Erythroblast (primary cell): ENCODE measurements around the gene RBL1.
"Not testable (repeated sequence)": the region's sequence is repeated elsewhere in the genome, so short reads cannot be mapped to it uniquely, and the experiment has no call there.

ENCODE experiments used
- DNase-seq, 2 experiments: peaks; one replicate each; lab custom pipeline; 2025; lab: John Stamatoyannopoulos, UW
- GATA1 ChIP-seq: IDR thresholded peaks from 2 replicates; pipeline ENCODE4 v1.6.1; 2011; ENCODE audit warnings: low read depth, mild to moderate bottlenecking, control low read depth, low read length, moderate library complexity
- POLR2A ChIP-seq: IDR thresholded peaks from 2 replicates; pipeline ENCODE4 v1.6.1; 2011; ENCODE audit warnings: mild to moderate bottlenecking, low read length

RBL1 gene

DNA sequence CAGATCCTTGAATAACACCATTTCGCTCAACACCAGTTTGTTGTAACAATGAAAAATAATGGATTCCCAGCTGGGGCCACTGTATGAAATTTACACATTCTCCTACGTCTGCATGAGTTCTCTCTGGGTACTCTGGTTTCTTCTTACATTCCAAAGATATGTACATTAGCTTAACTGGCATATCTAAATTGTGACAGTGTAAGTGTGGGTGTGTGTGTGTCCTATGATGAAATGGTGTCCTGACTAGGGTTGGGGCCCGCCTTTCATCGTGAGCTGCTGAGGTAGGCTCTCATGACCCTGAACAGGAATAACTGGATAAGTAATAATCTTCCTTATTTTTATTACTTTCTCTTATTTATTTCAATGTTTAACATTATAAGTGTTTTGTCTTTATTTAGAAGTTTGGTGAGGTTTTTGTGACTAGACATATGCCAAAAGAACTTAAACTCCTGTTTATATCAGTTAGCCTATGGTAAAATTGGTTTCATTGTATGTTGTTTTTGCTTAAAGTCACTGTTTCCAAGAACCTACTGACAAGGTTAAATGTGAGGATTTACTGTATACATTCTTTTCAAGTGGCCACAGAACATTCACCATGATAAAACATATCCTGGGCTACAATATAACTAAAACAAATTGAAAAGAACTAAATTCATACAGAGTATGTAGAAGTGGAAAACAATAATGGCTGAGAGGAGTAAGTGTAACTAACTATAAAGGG is 42.4 kb downstream of the RBL1 start:
- TF ChIP-seq GATA1 (no peak), POLR2A (no peak)
- DNase-seq = no peak

DNA sequence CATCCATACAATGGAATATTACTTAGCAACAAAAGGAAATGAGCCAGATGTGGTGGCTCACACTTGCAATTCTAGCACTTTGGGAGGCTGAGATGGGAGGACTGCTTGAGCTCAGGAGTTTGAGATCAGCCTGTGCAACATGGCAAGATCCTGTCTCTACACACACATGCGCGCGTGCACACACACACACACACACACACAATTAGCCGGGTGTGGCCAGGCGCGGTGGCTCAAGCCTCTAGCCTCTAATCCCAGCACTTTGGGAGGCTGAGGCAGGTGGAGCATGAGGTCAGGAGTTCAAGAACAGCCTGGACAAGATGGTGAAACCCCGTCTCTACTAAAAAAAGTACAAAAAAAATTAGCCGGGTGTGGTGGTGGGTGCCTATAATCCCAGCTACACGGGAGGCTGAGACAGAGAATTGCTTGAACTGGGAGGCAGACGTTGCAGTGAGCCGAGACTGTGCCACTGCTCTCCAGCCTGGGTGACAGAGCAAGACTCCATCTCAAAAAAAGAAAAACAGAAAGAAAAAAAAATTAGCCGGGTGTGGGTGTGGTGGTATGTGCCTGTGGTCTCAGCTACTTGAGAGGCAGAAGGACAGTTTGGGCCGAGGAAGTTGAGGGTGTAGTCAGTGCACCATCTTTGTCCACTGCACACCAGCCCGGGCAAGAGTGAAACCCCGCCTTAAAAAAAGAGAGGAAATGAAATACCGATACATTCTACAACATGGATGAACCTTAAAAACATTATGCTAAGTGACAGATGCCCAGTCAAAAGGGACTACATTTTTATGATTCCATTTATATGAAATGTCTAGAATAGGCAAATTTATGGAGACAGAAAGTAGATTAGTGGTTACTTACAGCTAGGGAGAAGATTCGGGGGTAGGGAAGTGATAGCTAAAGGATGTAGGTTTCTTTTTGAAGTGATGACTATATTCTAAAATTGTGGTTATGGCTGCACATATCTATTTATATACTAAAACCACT is 52.5 kb downstream of the RBL1 start:
- TF ChIP-seq GATA1 = no peak
- no peak for TF ChIP-seq POLR2A
- DNase-seq = no peak

- DNase-seq = not testable (repeated sequence)
Observed at GRCh38 chr20:37039366-37039765, 56.4 kb downstream of the RBL1 start.

DNA sequence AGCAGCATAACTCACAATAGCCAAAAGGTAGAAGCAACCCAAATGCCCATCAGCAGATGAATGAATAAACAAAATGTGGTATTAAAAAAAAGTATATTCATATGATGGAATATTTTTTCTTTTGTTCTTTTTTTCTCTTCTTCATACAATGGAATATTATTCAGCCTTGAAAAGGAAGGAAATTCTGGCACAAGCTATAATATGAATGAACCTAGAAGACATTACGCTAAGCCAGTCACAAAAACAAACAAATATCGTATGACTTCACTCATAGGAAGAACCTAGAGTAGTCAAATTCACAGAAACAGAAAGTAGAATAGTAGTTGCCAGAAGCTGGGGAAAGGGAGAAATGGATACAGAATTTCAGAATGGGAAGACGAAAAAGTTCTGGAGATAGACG is 63.7 kb downstream of the RBL1 start:
- TF ChIP-seq GATA1 (no peak), POLR2A (no peak)
- no peak for DNase-seq

DNA sequence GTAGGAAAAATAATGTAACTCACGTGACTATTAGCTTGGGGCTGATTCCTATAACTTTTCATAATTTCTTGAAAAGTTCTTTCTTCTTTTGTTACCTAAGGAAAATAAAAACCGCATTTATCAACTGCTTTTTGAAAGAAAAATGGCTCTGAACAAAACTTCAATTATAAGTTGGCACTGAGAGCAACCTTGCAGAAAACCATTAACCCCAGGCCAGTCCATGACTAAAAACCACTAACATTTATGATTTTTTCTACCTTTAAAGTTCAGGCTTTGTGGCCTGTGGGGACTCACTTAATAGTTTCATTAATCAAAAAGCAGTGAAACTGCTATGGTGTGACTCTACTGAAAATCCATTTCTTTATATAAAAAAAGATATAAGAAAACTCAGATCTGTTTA is 75.2 kb downstream of the RBL1 start:
- DNase-seq = no peak
- TF ChIP-seq GATA1 (no peak), POLR2A (no peak)

GRCh38 chr20:37012631-37013030 is 83.2 kb downstream of the RBL1 start:
- not testable (repeated sequence) for DNase-seq

- not testable (repeated sequence) for DNase-seq
Observed at GRCh38 chr20:37011858-37012257, 83.9 kb downstream of the RBL1 start.

- DNase-seq = no peak
- TF ChIP-seq POLR2A (no peak), GATA1 (no peak)
Observed at GRCh38 chr20:37011147-37011546, 84.7 kb downstream of the RBL1 start.

GRCh38 chr20:37007898-37008649 is 87.7 kb downstream of the RBL1 start:
- DNase-seq = no peak
- TF ChIP-seq GATA1 (no peak), POLR2A (no peak)

DNA sequence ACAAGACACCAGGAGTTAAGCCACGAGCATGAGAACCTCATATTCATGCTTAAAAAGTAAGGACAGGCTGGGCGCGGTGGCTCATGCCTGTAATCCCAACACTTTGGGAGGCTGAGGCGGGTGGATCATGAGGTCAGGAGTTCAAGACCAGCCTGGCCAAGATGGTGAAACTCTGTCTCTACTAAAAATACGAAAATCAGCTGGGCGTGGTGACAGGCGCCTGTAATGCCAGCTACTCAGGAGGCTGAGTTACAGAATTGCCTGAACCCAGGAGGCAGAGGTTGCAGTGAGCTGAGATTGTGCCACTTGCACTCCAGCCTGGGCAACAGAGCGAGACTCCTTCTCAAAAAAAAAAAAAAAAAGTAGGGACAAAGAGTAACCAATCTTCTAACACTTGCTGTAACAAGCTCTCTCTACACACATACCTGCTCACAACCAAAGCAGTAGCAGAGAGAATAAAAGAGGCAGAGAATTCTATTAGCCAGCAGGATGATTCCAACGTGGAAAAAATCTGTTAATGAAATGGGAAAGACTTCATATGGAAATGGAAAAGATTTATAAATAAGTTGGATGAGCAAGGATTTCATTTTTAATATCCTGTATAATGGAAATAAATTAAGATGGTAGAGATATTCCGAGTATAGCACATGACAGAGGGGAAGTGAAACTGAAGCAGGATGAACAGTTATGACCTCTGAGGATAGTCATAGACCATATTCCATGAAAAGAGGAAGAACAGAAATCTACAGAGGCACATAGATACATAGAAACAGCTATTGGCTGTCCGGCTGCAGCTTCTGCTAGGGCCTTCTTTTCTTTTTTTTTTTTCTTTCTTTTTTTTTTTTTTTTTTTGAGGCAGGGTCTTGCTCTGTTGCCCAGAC is 90.5 kb downstream of the RBL1 start:
- DNase-seq = not testable (repeated sequence)

- DNase-seq = not testable (repeated sequence)
Observed at GRCh38 chr20:37001634-37002033, 94.2 kb downstream of the RBL1 start.

GRCh38 chr20:37000171-37000570 is 95.6 kb downstream of the RBL1 start:
- not testable (repeated sequence) for DNase-seq

DNA sequence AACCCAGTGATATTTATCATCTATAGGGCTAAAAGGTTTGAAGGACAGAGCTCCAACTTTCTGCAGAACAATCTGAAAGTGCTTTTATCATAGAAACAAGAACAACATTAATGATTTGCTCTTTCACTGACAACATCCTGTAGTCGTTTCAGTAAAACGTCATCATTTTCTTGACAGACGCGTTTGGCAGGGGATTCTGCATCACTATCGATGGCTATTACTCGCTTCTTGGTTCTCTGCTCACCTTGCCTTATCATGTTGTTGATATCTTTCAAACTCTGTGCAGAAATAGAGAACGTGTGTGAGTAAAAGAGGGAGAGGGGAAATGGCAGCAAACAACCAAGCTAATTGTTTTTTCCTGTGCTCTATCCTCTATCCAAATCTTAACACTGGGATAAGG is 97.1 kb downstream of the RBL1 start:
- DNase-seq = no peak
- no peak for TF ChIP-seq GATA1

DNA sequence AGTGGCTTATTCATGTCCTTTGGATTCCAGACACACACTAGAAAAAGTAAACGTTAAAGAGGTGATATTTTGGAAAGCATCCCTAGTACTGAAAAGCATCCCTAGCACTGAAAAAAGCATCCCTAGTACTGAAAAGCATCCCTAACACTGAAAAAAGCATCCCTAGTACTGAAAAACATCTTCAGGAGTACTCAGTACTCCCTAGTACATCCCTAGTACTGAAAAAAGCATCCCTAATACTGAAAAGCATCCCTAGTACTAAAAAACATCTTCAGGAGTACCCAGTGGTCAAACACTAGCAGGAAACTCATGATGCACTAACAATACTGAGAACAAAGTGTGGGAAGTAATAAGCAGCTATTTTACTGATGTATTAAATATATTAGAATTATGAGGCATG is 98.7 kb downstream of the RBL1 start:
- TF ChIP-seq POLR2A = no peak
- no peak for TF ChIP-seq GATA1
- no peak for DNase-seq

- not testable (repeated sequence) for DNase-seq
Observed at GRCh38 chr20:36994221-36994620, 101.6 kb downstream of the RBL1 start.
